ENCODE measurements around the gene P2RY6. TPM values are rescaled to one million over a fixed set of nuclear protein-coding genes. Genes with fewer than 3 reads are reported as not detected.
A peak's percentile ranks its signal among the peaks of the same experiment; 100 is the strongest.
"Not testable (repeated sequence)": the region's sequence is repeated elsewhere in the genome, so short reads cannot be mapped to it uniquely, and the experiment has no call there.

Gene P2RY6
- total RNA-seq, 1 donor from 2014 or later = 1.0 TPM

- peak; percentile 30 for ATAC-seq
Observed at GRCh38 chr11:73262851-73263495, 9.2 kb upstream of the P2RY6 start.

GRCh38 chr11:73263640-73264039 is 8.5 kb upstream of the P2RY6 start:
- no peak for ATAC-seq

GRCh38 chr11:73265278-73265810 is 6.8 kb upstream of the P2RY6 start:
- no peak for ATAC-seq

- ATAC-seq = no peak
Observed at GRCh38 chr11:73265853-73266645, 6.1 kb upstream of the P2RY6 start.

- ATAC-seq = no peak
Observed at GRCh38 chr11:73266646-73267020, 5.5 kb upstream of the P2RY6 start.

- no peak for ATAC-seq
Observed at GRCh38 chr11:73267122-73267846, 4.9 kb upstream of the P2RY6 start.

- ATAC-seq = no peak
Observed at GRCh38 chr11:73267906-73268540, 4.1 kb upstream of the P2RY6 start.

GRCh38 chr11:73268671-73269271 is 3.4 kb upstream of the P2RY6 start:
- no peak for ATAC-seq

- peak; percentile 9 for ATAC-seq
Observed at GRCh38 chr11:73269459-73270015, 2.6 kb upstream of the P2RY6 start.

GRCh38 chr11:73270016-73270854 is 1.9 kb upstream of the P2RY6 start:
- peak; percentile 2 for ATAC-seq

GRCh38 chr11:73270855-73271477 is 1.2 kb upstream of the P2RY6 start:
- no peak for ATAC-seq

- ATAC-seq = not testable (repeated sequence)
Observed at GRCh38 chr11:73271478-73271865, 666 bp upstream of the P2RY6 start.

- no peak for ATAC-seq
Observed at GRCh38 chr11:73272680-73273038, 521 bp downstream of the P2RY6 start.

- no peak for ATAC-seq
Observed at GRCh38 chr11:73273222-73273895, 1.2 kb downstream of the P2RY6 start.

- ATAC-seq = not testable (repeated sequence)
Observed at GRCh38 chr11:73274191-73274590, 2.1 kb downstream of the P2RY6 start.

GRCh38 chr11:73274722-73275380 is 2.7 kb downstream of the P2RY6 start:
- ATAC-seq = no peak

GRCh38 chr11:73275381-73275750 is 3.2 kb downstream of the P2RY6 start:
- ATAC-seq = peak; percentile 90

- no peak for ATAC-seq
Observed at GRCh38 chr11:73277467-73277866, 5.3 kb downstream of the P2RY6 start.

- no peak for ATAC-seq
Observed at GRCh38 chr11:73280626-73281025, 8.5 kb downstream of the P2RY6 start.

All from esophagus mucosa (tissue), 1 donor.